H9 (cell line): ENCODE measurements around the gene TPPP3. TPM values are rescaled to one million over a fixed set of nuclear protein-coding genes. Genes with fewer than 3 reads are reported as not detected.

Experiments
- DNase-seq: peaks from one replicate; pipeline ENCODE4 v3.0.0-alpha.2; 2017
- H2AFZ ChIP-seq: one replicate; pipeline ENCODE4 v1.6.1; 2013; ENCODE audit warnings: mild to moderate bottlenecking, low read length, control low read depth, moderate library complexity
- H2AK5ac ChIP-seq: 2 replicates; pipeline ENCODE4 v1.6.1; 2013; ENCODE audit warnings: low read length, control low read depth, mixed read lengths; ENCODE audit not compliant: insufficient read length
- H2BK120ac ChIP-seq: one replicate; pipeline ENCODE4 v1.6.1; 2013; ENCODE audit warnings: low read depth, mild to moderate bottlenecking, low read length, control low read depth, inconsistent platforms; ENCODE audit not compliant: poor library complexity, severe bottlenecking
- H2BK12ac ChIP-seq: 2 replicates; pipeline ENCODE4 v1.6.1; 2013; ENCODE audit warnings: low read length, control low read depth, mixed read lengths, low read depth; ENCODE audit not compliant: insufficient read length
- H2BK15ac ChIP-seq: 2 replicates; pipeline ENCODE4 v1.6.1; 2013; ENCODE audit warnings: low read depth, low read length, control low read depth
- H2BK20ac ChIP-seq: one replicate; pipeline ENCODE4 v1.6.1; 2013; ENCODE audit warnings: low read depth, mild to moderate bottlenecking, low read length, control low read depth, inconsistent platforms; ENCODE audit not compliant: poor library complexity, severe bottlenecking
- H2BK5ac ChIP-seq: 2 replicates; pipeline ENCODE4 v1.6.1; 2013; ENCODE audit warnings: low read length, control low read depth, mixed read lengths; ENCODE audit not compliant: insufficient read length
- H3K14ac ChIP-seq: 2 replicates; pipeline ENCODE4 v1.6.1; 2013; ENCODE audit warnings: low read length, control low read depth; ENCODE audit not compliant: insufficient read depth
- H3K18ac ChIP-seq: 2 replicates; pipeline ENCODE4 v1.6.1; 2013; ENCODE audit warnings: low read depth, mild to moderate bottlenecking, mixed read lengths, low read length, control low read depth; ENCODE audit not compliant: insufficient read length
- H3K23ac ChIP-seq: 2 replicates; pipeline ENCODE4 v1.6.1; 2013; ENCODE audit warnings: low read length, control low read depth, mixed read lengths, low read depth; ENCODE audit not compliant: insufficient read length
- H3K23me2 ChIP-seq: 2 replicates; pipeline ENCODE4 v1.6.1; 2013; ENCODE audit warnings: low read depth, mild to moderate bottlenecking, mixed read lengths, low read length, control low read depth; ENCODE audit not compliant: insufficient read length, poor library complexity, severe bottlenecking
- H3K27ac ChIP-seq: 2 replicates; pipeline ENCODE4 v1.5.1; 2013; ENCODE audit warnings: low read length, control low read depth, mixed read lengths, low read depth; ENCODE audit not compliant: insufficient read length
- H3K27me3 ChIP-seq: 2 replicates; pipeline ENCODE4 v1.6.1; 2013; ENCODE audit warnings: low read length, control low read depth, inconsistent platforms; ENCODE audit not compliant: insufficient read depth
- H3K4ac ChIP-seq: 2 replicates; pipeline ENCODE4 v1.6.1; 2013; ENCODE audit warnings: low read depth, mild to moderate bottlenecking, control low read depth, inconsistent platforms, low read length, moderate library complexity
- H3K4me1 ChIP-seq: 2 replicates; pipeline ENCODE4 v1.6.1; 2013; ENCODE audit warnings: low read length, control low read depth, inconsistent platforms; ENCODE audit not compliant: insufficient read depth
- H3K4me2 ChIP-seq: 2 replicates; pipeline ENCODE4 v1.6.1; 2013; ENCODE audit warnings: low read length, control low read depth, mixed read lengths; ENCODE audit not compliant: insufficient read length, insufficient read depth
- H3K56ac ChIP-seq: 2 replicates; pipeline ENCODE4 v1.6.1; 2013; ENCODE audit warnings: low read depth, mild to moderate bottlenecking, mixed read lengths, low read length, control low read depth; ENCODE audit not compliant: insufficient read length
- H3K79me1 ChIP-seq: 2 replicates; pipeline ENCODE4 v1.6.1; 2013; ENCODE audit warnings: low read depth, mild to moderate bottlenecking, moderate library complexity, low read length, control low read depth, inconsistent platforms; ENCODE audit not compliant: insufficient read depth, poor library complexity, severe bottlenecking
- H3K79me2 ChIP-seq: 2 replicates; pipeline ENCODE4 v1.6.1; 2013; ENCODE audit warnings: low read length, control low read depth, inconsistent platforms; ENCODE audit not compliant: insufficient read depth
- H3K9ac ChIP-seq: 2 replicates; pipeline ENCODE4 v1.6.1; 2013; ENCODE audit warnings: low read length, control low read depth, mixed read lengths; ENCODE audit not compliant: insufficient read length; ENCODE audit errors: extremely low read depth
- H3K9me3 ChIP-seq: one replicate; pipeline ENCODE4 v1.6.1; 2013; ENCODE audit warnings: low read depth, low read length, inconsistent platforms; ENCODE audit not compliant: control insufficient read depth
- H3T11ph ChIP-seq: one replicate; pipeline ENCODE4 v1.6.1; 2013; ENCODE audit warnings: mild to moderate bottlenecking, low read length, control low read depth, inconsistent platforms
- H4K20me1 ChIP-seq: one replicate; pipeline ENCODE4 v1.6.1; 2013; ENCODE audit not compliant: control insufficient read depth, insufficient read length, insufficient read depth
- H4K5ac ChIP-seq: 2 replicates; pipeline ENCODE4 v1.6.1; 2013; ENCODE audit warnings: low read depth, mild to moderate bottlenecking, mixed read lengths, low read length, control low read depth; ENCODE audit not compliant: insufficient read length
- H4K8ac ChIP-seq: replicated peaks from 2 replicates; pipeline ENCODE4 v1.6.1; 2013; ENCODE audit warnings: low read length, control low read depth, mixed read lengths, low read depth; ENCODE audit not compliant: insufficient read length
- H4K91ac ChIP-seq: 2 replicates; pipeline ENCODE4 v1.6.1; 2013; ENCODE audit warnings: low read depth, mild to moderate bottlenecking, moderate library complexity, mixed read lengths, low read length, control low read depth; ENCODE audit not compliant: insufficient read length
- H3K27ac Mint-ChIP-seq, 3 experiments: 2 replicates in 2 of 3; 3 replicates in 1 of 3; pipeline ENCODE4 v1.8.0; 2020 to 2021; ENCODE audit warnings: mixed read lengths in 3 of 3, mild to moderate bottlenecking in 1 of 3, moderate library complexity in 1 of 3
- H3K27me3 Mint-ChIP-seq: 2 replicates; pipeline ENCODE4 v1.8.0; 2021; ENCODE audit warnings: low read depth, mild to moderate bottlenecking, moderate library complexity, mixed read lengths
- H3K36me3 Mint-ChIP-seq, 3 experiments: 2 replicates in 2 of 3; 3 replicates in 1 of 3; pipeline ENCODE4 v1.8.0; 2020 to 2021; ENCODE audit warnings: low read depth in 3 of 3, mixed read lengths in 3 of 3; ENCODE audit not compliant: insufficient read depth in 1 of 3
- H3K4me1 Mint-ChIP-seq, 2 experiments: 2 replicates each; pipeline ENCODE4 v1.8.0; 2020; ENCODE audit warnings: mixed read lengths in 2 of 2
- H3K4me3 Mint-ChIP-seq, 2 experiments: 2 replicates in 1 of 2; 3 replicates in 1 of 2; pipeline ENCODE4 v1.8.0; 2020 to 2021; ENCODE audit warnings: mild to moderate bottlenecking in 2 of 2, mixed read lengths in 2 of 2, moderate library complexity in 1 of 2
- H3K9me3 Mint-ChIP-seq, 2 experiments: 2 replicates in 1 of 2; 3 replicates in 1 of 2; pipeline ENCODE4 v1.8.0; 2020; ENCODE audit warnings: mild to moderate bottlenecking in 2 of 2, mixed read lengths in 2 of 2, moderate library complexity in 1 of 2
- WGBS: extraction: QIAGEN DNeasy Blood & Tissue Kit; methylation state at CpG from one replicate; pipeline ENCODE4 v1.1.7; 2013; ENCODE audit warnings: missing lambda C conversion rate, low lambda C conversion rate, mixed read lengths; ENCODE audit not compliant: insufficient read length; ENCODE audit errors: extremely low coverage; 5-methylcytosine and 5-hydroxymethylcytosine counted together
- total RNA-seq: library from RNA; stranded (reverse); gene quantifications from 2 replicates; pipeline ENCODE4 v1.2.1, GENCODE V29; 2021
- TF ChIP-seq, protein P1 (sequence below): fragments of 200-600 bp; sonication (generic); conservative IDR thresholded peaks from 3 replicates; pipeline ENCODE4 v1.8.0; 2021; ENCODE audit warnings: antibody characterized with exemption, mild to moderate bottlenecking

Gene TPPP3
- total RNA-seq, 1 experiment from 2014 or later, result 0.79 TPM

DNA sequence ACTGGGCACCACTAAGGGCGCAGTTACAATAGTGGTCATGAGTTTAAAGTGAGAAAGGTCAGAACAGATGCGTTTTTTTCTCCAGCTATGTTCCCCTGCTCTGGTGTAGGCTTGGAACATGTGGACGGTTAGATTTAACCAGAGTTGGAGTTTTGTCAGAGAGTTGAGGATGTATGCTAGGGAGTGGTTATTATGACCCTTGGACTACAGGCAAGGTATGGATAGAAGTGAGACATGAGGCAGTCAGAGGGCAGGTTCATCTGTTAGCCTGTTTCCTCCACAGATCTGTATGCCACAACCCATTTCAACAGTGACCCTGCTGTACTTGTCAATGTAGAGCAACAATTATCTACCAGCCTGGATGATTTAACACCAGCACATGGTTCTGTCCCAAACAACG is 22.6 kb downstream of the TPPP3 start:
- Histone ChIP-seq H3K79me2 (no peaks in the 10 kb centered on the region), H4K8ac (no peak overlapping the region)
- WGBS, result no CpG with 5 or more reads among the region's 4 CpGs

More for the DNA sequence above, 22.6 kb downstream of the TPPP3 start:
- no peak overlapping the region for H3K56ac ChIP-seq
- H4K91ac ChIP-seq, result no peak overlapping the region
- no peak overlapping the region for H4K5ac ChIP-seq
- H3K18ac ChIP-seq, result no peak overlapping the region
- H3K14ac ChIP-seq, result no peak overlapping the region
- no peak overlapping the region for H3T11ph ChIP-seq
- no peak overlapping the region for H3K9ac ChIP-seq
- H3K4ac ChIP-seq, result no peak overlapping the region
- H4K20me1 ChIP-seq, result no peaks in the 10 kb centered on the region
- H2AK5ac ChIP-seq, result no peak overlapping the region
- no peak for DNase-seq
- H3K4me1 ChIP-seq, result no peaks in the 10 kb centered on the region
- TF ChIP-seq, protein P1, sequence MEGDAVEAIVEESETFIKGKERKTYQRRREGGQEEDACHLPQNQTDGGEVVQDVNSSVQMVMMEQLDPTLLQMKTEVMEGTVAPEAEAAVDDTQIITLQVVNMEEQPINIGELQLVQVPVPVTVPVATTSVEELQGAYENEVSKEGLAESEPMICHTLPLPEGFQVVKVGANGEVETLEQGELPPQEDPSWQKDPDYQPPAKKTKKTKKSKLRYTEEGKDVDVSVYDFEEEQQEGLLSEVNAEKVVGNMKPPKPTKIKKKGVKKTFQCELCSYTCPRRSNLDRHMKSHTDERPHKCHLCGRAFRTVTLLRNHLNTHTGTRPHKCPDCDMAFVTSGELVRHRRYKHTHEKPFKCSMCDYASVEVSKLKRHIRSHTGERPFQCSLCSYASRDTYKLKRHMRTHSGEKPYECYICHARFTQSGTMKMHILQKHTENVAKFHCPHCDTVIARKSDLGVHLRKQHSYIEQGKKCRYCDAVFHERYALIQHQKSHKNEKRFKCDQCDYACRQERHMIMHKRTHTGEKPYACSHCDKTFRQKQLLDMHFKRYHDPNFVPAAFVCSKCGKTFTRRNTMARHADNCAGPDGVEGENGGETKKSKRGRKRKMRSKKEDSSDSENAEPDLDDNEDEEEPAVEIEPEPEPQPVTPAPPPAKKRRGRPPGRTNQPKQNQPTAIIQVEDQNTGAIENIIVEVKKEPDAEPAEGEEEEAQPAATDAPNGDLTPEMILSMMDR, result no peak
- no peak overlapping the region for H3K23ac ChIP-seq
- no peak overlapping the region for H2BK15ac ChIP-seq
- Mint-ChIP-seq H3K27ac (no peak overlapping the region), H3K4me3 (no peak overlapping the region), H3K27me3 (peaks cover 14% of the 10 kb centered on the region), H3K4me1 (no peaks in the 10 kb centered on the region), H3K9me3 (no peaks in the 10 kb centered on the region), H3K36me3 (no peaks in the 10 kb centered on the region)
- no peaks in the 10 kb centered on the region; the same call in 1 of the 2 replicates for H3K27me3 ChIP-seq
- no peak overlapping the region for H2BK12ac ChIP-seq
- H3K4me2 ChIP-seq, result no peak overlapping the region
- H2BK5ac ChIP-seq, result no peak overlapping the region
- H3K23me2 ChIP-seq, result no peaks in the 10 kb centered on the region
- H3K9me3 ChIP-seq, result no peaks in the 10 kb centered on the region
- H2AFZ ChIP-seq, result no peak overlapping the region
- H2BK20ac ChIP-seq, result no peak overlapping the region
- no peaks in the 10 kb centered on the region for H3K79me1 ChIP-seq
- H2BK120ac ChIP-seq, result no peak overlapping the region
- no peak overlapping the region for H3K27ac ChIP-seq
